ENCODE results near the gene AMER2.
"Not testable (repeated sequence)": the region's sequence is repeated elsewhere in the genome, so short reads cannot be mapped to it uniquely, and the experiment has no call there.

The AMER2 gene

GRCh38 chr13:25175026-25175425 is 2.9 kb upstream of the AMER2 start:
- no peak overlapping the region for H3K27ac Mint-ChIP-seq
- peaks cover 79% of the 10 kb centered on the region for H3K27me3 Mint-ChIP-seq
- DNase-seq, result no peak
- peaks cover 2% of the 10 kb centered on the region for H3K36me3 Mint-ChIP-seq
- no peak overlapping the region for H3K4me3 Mint-ChIP-seq
- H3K4me1 Mint-ChIP-seq, result peaks cover 11% of the 10 kb centered on the region
- peaks cover under 1% of the 10 kb centered on the region for H3K9me3 Mint-ChIP-seq
- CTCF ChIA-PET, result interaction anchor here (0.6 kb wide), 1 partner anchor 368 kb away, joined by 3 read pairs; no protein-coding TSS in a partner anchor

- Mint-ChIP-seq H3K27ac (no peak overlapping the region), H3K4me1 (peaks cover 11% of the 10 kb centered on the region), H3K4me3 (no peak overlapping the region), H3K36me3 (peaks cover 2% of the 10 kb centered on the region), H3K27me3 (peaks cover 80% of the 10 kb centered on the region), H3K9me3 (no peaks in the 10 kb centered on the region)
- CTCF ChIA-PET, result no interaction called here
- DNase-seq, result no peak
Measured at GRCh38 chr13:25174304-25174703, 2.2 kb upstream of the AMER2 start.

DNA sequence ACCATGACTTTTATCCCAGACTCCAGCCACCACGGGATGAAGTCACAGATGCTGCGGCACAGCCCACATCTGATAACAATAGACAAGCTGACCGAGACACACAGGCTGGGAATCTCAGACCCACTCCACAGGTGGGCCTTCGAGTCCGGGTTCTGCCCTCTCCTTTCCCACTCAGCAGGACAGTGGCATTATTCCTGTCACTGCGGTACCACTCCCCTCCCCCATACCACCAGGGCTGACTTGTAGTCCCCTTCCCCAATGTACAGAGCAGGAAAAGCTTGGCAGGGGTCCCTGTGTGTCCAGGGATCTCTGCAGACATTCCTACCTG is 179 bp upstream of the AMER2 start:
- Mint-ChIP-seq H3K4me1 (peaks cover 11% of the 10 kb centered on the region), H3K27ac (no peak overlapping the region)

GRCh38 chr13:25171170-25171516 is 945 bp downstream of the AMER2 start:
- H3K27ac Mint-ChIP-seq, result peak overlapping the region; percentile 45
- peaks cover 2% of the 10 kb centered on the region for H3K36me3 Mint-ChIP-seq
- DNase-seq, result no peak
- CTCF ChIA-PET, result no interaction called here
- no peaks in the 10 kb centered on the region for H3K9me3 Mint-ChIP-seq
- H3K4me1 Mint-ChIP-seq, result peaks cover 11% of the 10 kb centered on the region
- peaks cover 80% of the 10 kb centered on the region for H3K27me3 Mint-ChIP-seq
- H3K4me3 Mint-ChIP-seq, result peak overlapping the region; percentile 7

More for the DNA sequence above, 179 bp upstream of the AMER2 start:
- H3K27me3 Mint-ChIP-seq, result peaks cover 81% of the 10 kb centered on the region
- no peaks in the 10 kb centered on the region for H3K9me3 Mint-ChIP-seq
- CTCF ChIA-PET, result no interaction called here
- DNase-seq, result no peak
- no peak overlapping the region for H3K4me3 Mint-ChIP-seq
- peaks cover 2% of the 10 kb centered on the region for H3K36me3 Mint-ChIP-seq

- no peak overlapping the region for H3K27ac Mint-ChIP-seq
- H3K4me3 Mint-ChIP-seq, result no peak overlapping the region
- DNase-seq, result no peak
- CTCF ChIA-PET, result no interaction called here
- no peaks in the 10 kb centered on the region for H3K9me3 Mint-ChIP-seq
- H3K36me3 Mint-ChIP-seq, result peaks cover 2% of the 10 kb centered on the region
- H3K4me1 Mint-ChIP-seq, result peaks cover 11% of the 10 kb centered on the region
- H3K27me3 Mint-ChIP-seq, result peaks cover 75% of the 10 kb centered on the region
Measured at GRCh38 chr13:25170554-25171111, 1.5 kb downstream of the AMER2 start.

- Mint-ChIP-seq H3K27me3 (peaks cover 75% of the 10 kb centered on the region), H3K9me3 (no peaks in the 10 kb centered on the region), H3K36me3 (peaks cover 2% of the 10 kb centered on the region), H3K27ac (no peak overlapping the region), H3K4me1 (peaks cover 11% of the 10 kb centered on the region), H3K4me3 (no peak overlapping the region)
- no peak for DNase-seq
- CTCF ChIA-PET, result no interaction called here
Measured at GRCh38 chr13:25169951-25170553, 2.0 kb downstream of the AMER2 start.

DNA sequence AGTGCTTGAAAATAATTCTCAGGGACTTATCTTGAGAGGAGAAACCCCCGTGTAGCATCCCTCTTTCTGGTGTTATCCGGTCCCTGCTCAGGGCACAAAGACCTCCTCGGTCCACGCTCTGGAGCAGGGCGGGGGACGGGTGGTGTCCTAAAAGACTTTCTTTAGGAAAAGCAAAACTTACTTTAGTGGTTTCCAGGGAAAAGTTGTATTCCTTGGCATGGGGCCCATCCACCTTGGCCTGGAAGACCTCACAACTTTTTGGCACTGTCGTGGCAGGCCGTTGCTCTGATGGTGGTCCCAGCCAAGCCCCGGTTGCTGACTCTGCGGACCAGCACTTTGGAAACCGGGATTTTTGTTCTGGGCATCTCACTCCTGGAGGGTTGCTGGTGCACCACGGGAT is 2.7 kb downstream of the AMER2 start:
- Mint-ChIP-seq H3K27ac (no peak overlapping the region), H3K9me3 (no peaks in the 10 kb centered on the region), H3K36me3 (peaks cover 2% of the 10 kb centered on the region), H3K4me3 (no peak overlapping the region), H3K27me3 (peaks cover 69% of the 10 kb centered on the region), H3K4me1 (peaks cover 11% of the 10 kb centered on the region)
- CTCF ChIA-PET, result no interaction called here
- DNase-seq, result no peak

GRCh38 chr13:25168790-25169189 is 3.3 kb downstream of the AMER2 start:
- H3K27me3 Mint-ChIP-seq, result peaks cover 63% of the 10 kb centered on the region
- H3K27ac Mint-ChIP-seq, result no peak overlapping the region
- CTCF ChIA-PET, result no interaction called here
- H3K4me3 Mint-ChIP-seq, result no peak overlapping the region
- peaks cover 11% of the 10 kb centered on the region for H3K4me1 Mint-ChIP-seq
- no peaks in the 10 kb centered on the region for H3K9me3 Mint-ChIP-seq
- peaks cover 2% of the 10 kb centered on the region for H3K36me3 Mint-ChIP-seq
- DNase-seq, result no peak

GRCh38 chr13:25167382-25168174 is 4.5 kb downstream of the AMER2 start:
- Mint-ChIP-seq H3K4me1 (peaks cover 11% of the 10 kb centered on the region), H3K27ac (no peak overlapping the region), H3K27me3 (peaks cover 51% of the 10 kb centered on the region), H3K4me3 (no peak overlapping the region), H3K9me3 (no peaks in the 10 kb centered on the region), H3K36me3 (peaks cover 2% of the 10 kb centered on the region)
- DNase-seq, result no peak
- CTCF ChIA-PET, result no interaction called here

DNA sequence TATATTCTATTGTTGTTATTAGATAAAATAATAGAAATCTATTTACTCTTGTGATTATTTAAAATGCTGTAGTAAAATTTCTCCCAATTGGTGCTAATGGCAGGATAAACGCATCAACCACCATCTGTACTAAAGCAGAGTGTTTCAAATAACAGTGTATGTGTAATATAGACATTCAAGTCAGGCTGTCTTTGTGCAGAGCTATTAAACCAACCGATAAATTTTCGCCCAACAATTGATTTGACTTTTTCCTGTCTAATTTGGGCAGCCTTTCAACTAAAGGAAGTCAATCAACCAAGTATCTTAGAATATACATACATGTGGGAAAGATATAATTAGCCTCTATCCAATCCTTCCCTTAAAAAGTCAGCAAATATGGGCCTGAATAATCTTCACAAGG is 5.8 kb downstream of the AMER2 start:
- H3K9me3 Mint-ChIP-seq, result no peaks in the 10 kb centered on the region
- CTCF ChIA-PET, result no interaction called here
- no peak overlapping the region for H3K27ac Mint-ChIP-seq
- H3K4me1 Mint-ChIP-seq, result peaks cover 2% of the 10 kb centered on the region
- H3K27me3 Mint-ChIP-seq, result peaks cover 38% of the 10 kb centered on the region
- H3K4me3 Mint-ChIP-seq, result no peak overlapping the region
- peaks cover 2% of the 10 kb centered on the region for H3K36me3 Mint-ChIP-seq
- no peak for DNase-seq

- CTCF ChIA-PET, result no interaction called here
- Mint-ChIP-seq H3K4me3 (no peak overlapping the region), H3K27me3 (peaks cover 36% of the 10 kb centered on the region), H3K36me3 (no peaks in the 10 kb centered on the region), H3K4me1 (no peaks in the 10 kb centered on the region), H3K27ac (no peak overlapping the region), H3K9me3 (no peaks in the 10 kb centered on the region)
- DNase-seq, result no peak
Measured at GRCh38 chr13:25165663-25166062, 6.4 kb downstream of the AMER2 start.

DNA sequence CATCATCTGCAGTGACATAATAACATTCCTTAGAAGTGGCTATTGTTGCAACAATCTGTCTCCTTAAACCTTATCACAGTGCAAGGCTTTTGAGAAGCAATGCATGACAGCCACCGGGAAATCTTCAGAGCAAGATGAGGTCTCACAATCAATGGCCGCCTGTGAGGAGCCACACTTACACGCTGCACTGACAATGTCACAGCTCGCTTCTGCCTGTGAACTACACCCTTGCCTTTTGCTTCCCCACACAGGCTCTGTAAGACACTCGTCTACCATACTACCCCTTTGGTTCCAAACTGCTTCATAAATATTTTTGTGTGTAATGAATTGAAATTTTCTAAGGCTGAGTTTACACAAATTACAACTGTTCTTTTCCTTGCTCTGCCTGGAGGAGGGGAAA is 6.9 kb downstream of the AMER2 start:
- H3K36me3 Mint-ChIP-seq, H3K4me1 Mint-ChIP-seq, DNase-seq, H3K27ac Mint-ChIP-seq, H3K4me3 Mint-ChIP-seq, H3K9me3 Mint-ChIP-seq, CTCF ChIA-PET: not testable (repeated sequence)
- H3K27me3 Mint-ChIP-seq, result peaks cover 31% of the 10 kb centered on the region

DNA sequence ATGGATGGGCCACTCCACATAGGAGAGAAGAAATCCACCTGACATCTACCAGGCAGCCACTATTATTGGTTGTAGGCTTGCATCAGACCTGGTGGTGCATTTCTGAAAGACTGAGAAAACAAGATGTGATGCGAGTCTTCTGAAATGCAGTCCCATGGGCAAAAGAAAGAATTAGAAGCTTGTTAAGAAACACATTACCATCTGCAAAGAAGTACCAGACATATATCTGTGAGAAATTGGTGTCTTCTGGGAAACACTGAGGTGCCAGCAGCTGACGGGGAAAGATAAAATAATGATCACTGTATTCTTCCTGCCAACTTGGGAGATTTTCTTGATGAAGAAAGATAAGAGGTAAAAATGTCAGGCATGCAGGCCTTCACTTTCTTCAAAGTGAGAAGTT is 14.4 kb downstream of the AMER2 start:
- no peak overlapping the region for H3K27ac Mint-ChIP-seq
- CTCF ChIA-PET, result no interaction called here
- peaks cover 16% of the 10 kb centered on the region for H3K27me3 Mint-ChIP-seq

GRCh38 chr13:25153736-25154135 is 18.4 kb downstream of the AMER2 start:
- no peaks in the 10 kb centered on the region for H3K4me1 Mint-ChIP-seq
- H3K27me3 Mint-ChIP-seq, result peaks cover 33% of the 10 kb centered on the region
- CTCF ChIA-PET, result no interaction called here
- H3K36me3 Mint-ChIP-seq, result no peaks in the 10 kb centered on the region
- H3K27ac Mint-ChIP-seq, result no peak overlapping the region
- H3K4me3 Mint-ChIP-seq, result no peak overlapping the region
- DNase-seq, result no peak
- no peaks in the 10 kb centered on the region for H3K9me3 Mint-ChIP-seq

More for the DNA sequence above, 14.4 kb downstream of the AMER2 start:
- no peak for DNase-seq
- Mint-ChIP-seq H3K4me3 (no peak overlapping the region), H3K36me3 (no peaks in the 10 kb centered on the region), H3K4me1 (no peaks in the 10 kb centered on the region), H3K9me3 (no peaks in the 10 kb centered on the region)

DNA sequence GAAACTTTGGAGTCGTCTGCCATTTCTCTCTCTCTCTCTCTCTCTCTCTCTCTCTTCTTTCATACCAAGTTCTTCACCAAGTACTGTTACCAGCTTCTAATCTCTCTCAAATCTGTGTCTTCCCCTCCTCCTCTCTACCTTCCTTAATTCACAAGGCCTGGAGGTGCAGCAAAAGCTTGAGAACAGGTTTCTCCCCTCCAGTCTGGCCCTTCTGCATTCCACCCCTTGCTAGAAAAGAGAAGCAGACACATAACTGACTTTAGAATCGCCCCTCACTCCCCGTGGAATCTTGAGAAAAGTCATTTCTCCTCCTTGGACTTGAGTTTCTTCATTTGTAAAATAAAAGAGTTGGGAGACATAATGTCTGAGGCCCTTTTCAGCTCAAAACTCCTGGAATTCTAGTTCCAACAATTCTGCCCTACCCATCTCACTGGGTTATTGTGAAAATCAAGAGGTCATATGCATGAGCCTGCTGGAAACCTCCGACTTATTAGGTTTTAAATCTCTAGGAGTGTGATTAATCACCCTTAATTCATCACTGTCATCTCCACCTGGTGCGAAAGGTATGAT is 20.4 kb downstream of the AMER2 start:
- no peaks in the 10 kb centered on the region for H3K4me1 Mint-ChIP-seq
- peaks cover 30% of the 10 kb centered on the region for H3K27me3 Mint-ChIP-seq
- no peak overlapping the region for H3K27ac Mint-ChIP-seq
- no peaks in the 10 kb centered on the region for H3K36me3 Mint-ChIP-seq
- DNase-seq, result no peak
- no peak overlapping the region for H3K4me3 Mint-ChIP-seq
- H3K9me3 Mint-ChIP-seq, result no peaks in the 10 kb centered on the region
- CTCF ChIA-PET, result no interaction called here

Data from activated naive CD4-positive, alpha-beta T cell treated with anti-CD3 and anti-CD28 coated beads, Interleukin-2, amount 10 ng/mL, durations not matched to agents 7 days and 5 days (primary cell).